T-helper 1 cell treated with Interleukin-12 subunit alpha and Interleukin-12 subunit beta and Interleukin-4 antibody, amounts not matched to agents 30 μg/mL and 1 μg/mL, for 36 hours (primary cell): ENCODE results near the gene SMIM29.
"Not testable (repeated sequence)": the region's sequence is repeated elsewhere in the genome, so short reads cannot be mapped to it uniquely, and the experiment has no call there.

Experiments used
- H3K27ac Mint-ChIP-seq: one replicate; pipeline ENCODE4 v1.8.0; 2021; ENCODE audit warnings: mild to moderate bottlenecking, mixed read lengths
- H3K27me3 Mint-ChIP-seq: one replicate; pipeline ENCODE4 v1.8.0; 2021; ENCODE audit warnings: low read depth, mixed read lengths
- H3K36me3 Mint-ChIP-seq: one replicate; pipeline ENCODE4 v1.8.0; 2021; ENCODE audit warnings: low read depth, mixed read lengths
- H3K4me1 Mint-ChIP-seq: one replicate; pipeline ENCODE4 v1.8.0; 2021; ENCODE audit warnings: low read depth, mixed read lengths
- H3K4me3 Mint-ChIP-seq: one replicate; pipeline ENCODE4 v1.8.0; 2021; ENCODE audit warnings: mild to moderate bottlenecking, moderate library complexity, mixed read lengths
- H3K9me3 Mint-ChIP-seq: one replicate; pipeline ENCODE4 v1.8.0; 2021; ENCODE audit warnings: mixed read lengths

Gene SMIM29

DNA sequence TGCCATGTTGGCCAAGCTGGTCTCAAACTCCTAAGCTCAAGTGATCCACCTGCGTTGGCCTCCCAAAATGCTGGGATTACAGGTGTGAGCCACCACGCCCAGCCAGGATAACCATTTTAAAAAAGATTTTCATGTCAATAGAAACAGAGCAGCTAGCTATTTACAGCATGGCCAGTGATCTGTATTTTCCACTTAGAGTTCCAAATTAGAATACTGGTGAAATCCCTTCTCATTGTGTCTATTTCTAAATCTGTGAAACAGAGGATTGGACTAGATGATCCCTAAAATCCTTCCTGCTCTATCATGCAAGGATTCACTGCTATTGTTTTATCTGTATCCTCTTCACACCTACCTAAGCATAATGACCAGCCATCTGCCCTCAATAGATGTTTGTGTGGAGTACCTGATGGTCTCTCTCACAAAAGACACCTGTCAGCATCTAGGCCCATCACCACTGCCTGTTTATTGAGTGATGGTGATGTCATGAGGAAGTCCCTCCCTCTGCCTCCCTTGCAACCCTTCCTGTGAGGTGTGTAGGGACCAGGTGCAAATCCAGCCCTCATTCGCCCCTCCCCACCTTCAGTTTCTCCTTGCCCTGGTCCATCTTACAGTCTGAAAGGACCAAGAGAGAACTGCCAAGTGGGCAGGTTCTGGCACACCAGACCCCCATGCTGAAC, 26.5 kb upstream of the SMIM29 start:
- Mint-ChIP-seq H3K27ac (no peak overlapping the region), H3K9me3 (no peaks in the 10 kb centered on the region), H3K36me3 (peaks cover 4% of the 10 kb centered on the region), H3K27me3 (no peaks in the 10 kb centered on the region), H3K4me1 (no peaks in the 10 kb centered on the region), H3K4me3 (no peak overlapping the region)

- Mint-ChIP-seq H3K27ac (no peak overlapping the region), H3K27me3 (no peaks in the 10 kb centered on the region), H3K4me1 (no peaks in the 10 kb centered on the region), H3K36me3 (no peaks in the 10 kb centered on the region), H3K9me3 (no peaks in the 10 kb centered on the region), H3K4me3 (no peak overlapping the region)
These were observed 25.3 kb upstream of the SMIM29 start for GRCh38 chr6:34274129-34274528.

DNA sequence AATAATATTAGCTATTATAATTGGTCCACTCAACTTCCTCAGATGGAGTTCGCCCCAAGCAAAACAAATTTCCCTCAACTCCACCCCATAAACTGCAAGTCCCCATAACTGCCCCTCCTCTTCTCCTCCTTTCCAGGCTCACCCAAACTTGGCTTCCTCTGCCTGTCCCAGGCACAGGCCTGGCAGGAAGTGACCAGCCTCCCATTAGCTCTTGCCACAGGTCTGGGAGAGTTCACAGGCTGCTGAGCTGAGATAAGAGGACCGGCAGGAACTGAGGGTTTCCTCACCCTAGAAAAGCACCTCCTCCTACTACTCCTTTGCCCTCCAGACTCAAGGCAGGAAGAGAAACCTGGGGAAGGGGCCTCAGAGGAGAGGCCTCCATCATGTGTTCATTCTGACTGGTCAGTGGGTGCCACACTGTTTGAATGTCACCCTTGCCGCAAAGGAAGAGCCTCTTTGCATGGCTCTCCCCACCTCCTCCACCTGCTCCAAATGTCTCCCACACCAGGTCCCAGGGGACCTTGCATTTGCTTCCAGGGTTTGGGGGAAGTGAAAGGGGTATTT, 24.5 kb upstream of the SMIM29 start:
- H3K36me3 Mint-ChIP-seq = no peaks in the 10 kb centered on the region
- no peaks in the 10 kb centered on the region for H3K9me3 Mint-ChIP-seq
- H3K27ac Mint-ChIP-seq = no peak overlapping the region
- no peaks in the 10 kb centered on the region for H3K27me3 Mint-ChIP-seq
- H3K4me1 Mint-ChIP-seq = no peaks in the 10 kb centered on the region
- no peak overlapping the region for H3K4me3 Mint-ChIP-seq

GRCh38 chr6:34272013-34272926, 23.5 kb upstream of the SMIM29 start:
- no peaks in the 10 kb centered on the region for H3K36me3 Mint-ChIP-seq
- H3K9me3 Mint-ChIP-seq = no peaks in the 10 kb centered on the region
- no peak overlapping the region for H3K27ac Mint-ChIP-seq
- H3K27me3 Mint-ChIP-seq = no peaks in the 10 kb centered on the region
- H3K4me3 Mint-ChIP-seq = no peak overlapping the region
- H3K4me1 Mint-ChIP-seq = no peaks in the 10 kb centered on the region

DNA sequence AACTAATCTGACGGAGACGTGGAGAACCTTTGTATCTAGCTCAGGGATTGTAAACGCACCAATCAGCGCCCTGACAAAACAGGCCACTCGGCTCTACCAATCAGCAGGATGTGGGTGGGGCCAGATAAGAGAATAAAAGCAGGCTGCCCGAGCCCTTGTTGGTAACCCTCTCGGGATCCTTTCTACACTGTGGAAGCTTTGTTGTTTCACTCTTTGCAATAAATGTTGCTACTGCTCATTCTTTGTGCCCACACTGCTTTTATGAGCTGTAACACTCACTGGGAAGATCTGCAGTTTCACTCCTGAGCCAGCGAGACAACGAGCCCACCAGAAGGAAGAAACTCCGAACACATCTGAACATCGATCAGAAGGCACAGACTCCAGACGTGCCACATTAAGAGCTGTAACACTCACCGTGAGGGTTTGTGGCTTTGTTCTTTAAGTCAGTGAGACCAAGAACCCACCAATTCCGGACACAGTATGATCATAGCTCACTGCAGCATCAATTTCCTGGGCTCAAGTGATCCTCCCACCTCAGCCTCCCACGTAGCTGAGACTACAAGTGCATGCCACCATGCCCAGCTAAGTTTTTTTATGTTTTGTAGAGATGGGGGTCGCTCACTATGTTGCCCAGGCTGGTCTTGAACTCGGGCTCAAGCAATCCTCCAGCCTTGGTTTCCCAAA, 21.0 kb upstream of the SMIM29 start:
- not testable (repeated sequence) for H3K36me3 Mint-ChIP-seq, H3K27me3 Mint-ChIP-seq, H3K4me1 Mint-ChIP-seq, H3K9me3 Mint-ChIP-seq, H3K4me3 Mint-ChIP-seq, H3K27ac Mint-ChIP-seq

DNA sequence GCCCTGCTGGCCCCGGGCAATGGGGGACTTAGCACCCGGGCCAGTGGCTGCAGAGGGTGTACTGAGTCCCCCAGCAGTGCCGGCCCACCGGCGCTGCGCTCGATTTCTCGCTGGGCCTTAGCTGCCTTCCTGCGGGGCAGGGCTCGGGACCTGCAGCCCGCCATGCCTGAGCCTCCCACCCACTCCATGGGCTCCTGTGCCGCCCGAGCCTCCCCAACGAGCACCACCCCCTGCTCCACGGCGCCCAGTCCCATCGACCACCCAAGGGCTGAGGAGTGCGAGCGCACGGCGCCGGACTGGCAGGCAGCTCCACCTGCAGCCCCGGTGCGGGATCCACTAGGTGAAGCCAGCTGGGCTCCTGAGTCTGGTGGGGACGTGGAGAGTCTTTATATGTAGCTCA, 20.3 kb upstream of the SMIM29 start:
- not testable (repeated sequence) for H3K4me3 Mint-ChIP-seq, H3K36me3 Mint-ChIP-seq, H3K9me3 Mint-ChIP-seq, H3K27ac Mint-ChIP-seq, H3K4me1 Mint-ChIP-seq, H3K27me3 Mint-ChIP-seq

GRCh38 chr6:34267746-34268145, 18.9 kb upstream of the SMIM29 start:
- H3K27me3 Mint-ChIP-seq = no peaks in the 10 kb centered on the region
- H3K4me1 Mint-ChIP-seq = no peaks in the 10 kb centered on the region
- no peak overlapping the region for H3K4me3 Mint-ChIP-seq
- peaks cover 4% of the 10 kb centered on the region for H3K9me3 Mint-ChIP-seq
- H3K27ac Mint-ChIP-seq = no peak overlapping the region
- no peaks in the 10 kb centered on the region for H3K36me3 Mint-ChIP-seq

- not testable (repeated sequence) for H3K36me3 Mint-ChIP-seq, H3K9me3 Mint-ChIP-seq, H3K27ac Mint-ChIP-seq, H3K4me3 Mint-ChIP-seq, H3K27me3 Mint-ChIP-seq, H3K4me1 Mint-ChIP-seq
These were observed 14.7 kb upstream of the SMIM29 start for GRCh38 chr6:34263484-34263883.

DNA sequence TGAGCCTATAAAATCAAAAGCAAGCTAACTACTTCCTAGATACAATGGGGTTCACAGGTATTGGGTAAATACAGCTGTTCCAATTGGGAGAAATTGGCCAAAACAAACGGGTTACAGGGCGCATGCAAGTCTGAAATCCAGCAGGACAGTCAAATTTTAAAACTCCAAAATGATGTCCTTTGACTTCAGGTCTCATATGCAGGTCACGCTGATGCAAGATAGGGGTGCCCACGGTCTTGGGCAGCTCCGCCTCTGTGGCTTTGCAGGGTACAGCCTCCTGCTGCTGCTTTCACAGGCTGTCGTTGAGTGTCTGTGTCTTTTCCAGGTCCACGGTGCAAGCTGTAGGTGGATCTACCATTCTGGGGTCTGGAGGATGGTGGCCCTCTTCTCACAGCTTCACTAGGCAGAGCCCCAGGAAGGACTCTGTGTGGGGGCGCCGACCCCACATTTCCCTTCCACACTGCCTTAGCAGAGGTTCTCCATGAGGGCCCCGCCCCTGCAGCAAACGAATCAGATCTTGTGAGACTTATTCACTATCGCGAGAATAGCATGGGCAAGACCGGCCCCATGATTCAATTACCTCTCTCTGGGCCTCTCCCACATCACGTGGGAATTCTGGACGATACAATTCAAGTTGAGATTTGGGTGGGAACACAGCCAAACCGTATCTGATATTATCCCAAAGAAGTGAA, 11.9 kb upstream of the SMIM29 start:
- H3K9me3 Mint-ChIP-seq = peaks cover 4% of the 10 kb centered on the region
- H3K4me3 Mint-ChIP-seq = no peak overlapping the region
- no peaks in the 10 kb centered on the region for H3K36me3 Mint-ChIP-seq
- no peaks in the 10 kb centered on the region for H3K27me3 Mint-ChIP-seq
- no peaks in the 10 kb centered on the region for H3K4me1 Mint-ChIP-seq
- H3K27ac Mint-ChIP-seq = no peak overlapping the region

- no peaks in the 10 kb centered on the region for H3K27me3 Mint-ChIP-seq
- H3K4me3 Mint-ChIP-seq = no peak overlapping the region
- peaks cover 4% of the 10 kb centered on the region for H3K9me3 Mint-ChIP-seq
- H3K27ac Mint-ChIP-seq = no peak overlapping the region
- no peaks in the 10 kb centered on the region for H3K4me1 Mint-ChIP-seq
- no peaks in the 10 kb centered on the region for H3K36me3 Mint-ChIP-seq
These were observed 10.8 kb upstream of the SMIM29 start for GRCh38 chr6:34259529-34260069.

DNA sequence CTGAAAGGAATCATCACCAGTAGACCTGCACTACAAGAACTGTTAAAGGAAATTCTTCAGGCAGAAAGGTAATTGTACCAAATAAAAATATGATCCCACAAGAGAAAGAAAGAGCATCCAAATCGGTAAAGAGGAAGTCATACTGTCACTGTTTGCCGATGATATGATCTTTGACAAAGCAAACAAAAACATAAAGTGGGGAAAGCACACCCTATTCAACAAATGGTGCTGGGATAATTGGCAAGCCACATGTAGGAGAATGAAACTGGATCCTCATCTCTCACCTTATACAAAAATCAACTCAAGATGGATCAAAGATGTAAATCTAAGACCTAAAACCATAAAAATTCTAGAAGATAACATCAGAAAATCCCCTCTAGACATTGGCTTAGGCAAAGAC, 3.6 kb upstream of the SMIM29 start:
- H3K27ac Mint-ChIP-seq, H3K36me3 Mint-ChIP-seq, H3K4me3 Mint-ChIP-seq, H3K9me3 Mint-ChIP-seq, H3K27me3 Mint-ChIP-seq: not testable (repeated sequence)
- peaks cover 19% of the 10 kb centered on the region for H3K4me1 Mint-ChIP-seq

- H3K27me3 Mint-ChIP-seq = no peaks in the 10 kb centered on the region
- no peaks in the 10 kb centered on the region for H3K9me3 Mint-ChIP-seq
- peaks cover 2% of the 10 kb centered on the region for H3K36me3 Mint-ChIP-seq
- H3K27ac Mint-ChIP-seq = peak overlapping the region; percentile 64
- H3K4me1 Mint-ChIP-seq = peaks cover 25% of the 10 kb centered on the region
- H3K4me3 Mint-ChIP-seq = peak overlapping the region; percentile 96
These were observed 859 bp upstream of the SMIM29 start for GRCh38 chr6:34249469-34250261.

GRCh38 chr6:34248198-34248726, 544 bp downstream of the SMIM29 start:
- Mint-ChIP-seq H3K27ac (peak overlapping the region; percentile 98), H3K36me3 (peaks cover 5% of the 10 kb centered on the region), H3K4me1 (peaks cover 30% of the 10 kb centered on the region), H3K4me3 (peak overlapping the region; percentile 96), H3K9me3 (no peaks in the 10 kb centered on the region), H3K27me3 (no peaks in the 10 kb centered on the region)
